COLO829 (cell line): Measurements from ENCODE around the gene BACE2.

Experiments
- DNase-seq: peaks from one replicate; pipeline ENCODE4 v3.0.0; 2012; ENCODE audit warnings: low spot score

The BACE2 gene

GRCh38 chr21:41148798-41149197, 19.2 kb upstream of the BACE2 start:
- DNase-seq, result no peak

- no peak for DNase-seq
Measured at GRCh38 chr21:41149199-41149598, 18.8 kb upstream of the BACE2 start.

- DNase-seq, result no peak
Measured at GRCh38 chr21:41152147-41152546, 15.8 kb upstream of the BACE2 start.

DNA sequence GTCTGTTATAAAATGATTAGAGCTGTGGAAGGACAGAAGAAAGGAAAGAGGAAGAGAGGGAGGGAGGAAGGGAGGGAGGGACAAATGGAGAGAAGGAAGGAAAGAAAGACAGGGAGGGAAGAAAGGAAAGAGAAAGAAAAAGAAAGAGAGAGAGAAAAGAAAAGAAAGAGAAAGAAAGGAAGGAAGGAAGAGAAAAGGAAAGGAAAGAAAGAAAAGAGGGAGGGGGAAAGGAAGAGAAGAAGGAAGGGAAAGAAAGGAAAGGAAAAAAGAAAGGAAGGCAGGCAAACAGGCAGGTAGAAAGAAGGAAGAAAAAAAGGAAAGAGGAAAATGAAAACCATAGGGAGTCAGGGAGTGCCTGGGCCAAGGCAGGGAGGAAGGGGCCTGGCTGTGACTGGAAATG, 14.5 kb upstream of the BACE2 start:
- no peak for DNase-seq

DNA sequence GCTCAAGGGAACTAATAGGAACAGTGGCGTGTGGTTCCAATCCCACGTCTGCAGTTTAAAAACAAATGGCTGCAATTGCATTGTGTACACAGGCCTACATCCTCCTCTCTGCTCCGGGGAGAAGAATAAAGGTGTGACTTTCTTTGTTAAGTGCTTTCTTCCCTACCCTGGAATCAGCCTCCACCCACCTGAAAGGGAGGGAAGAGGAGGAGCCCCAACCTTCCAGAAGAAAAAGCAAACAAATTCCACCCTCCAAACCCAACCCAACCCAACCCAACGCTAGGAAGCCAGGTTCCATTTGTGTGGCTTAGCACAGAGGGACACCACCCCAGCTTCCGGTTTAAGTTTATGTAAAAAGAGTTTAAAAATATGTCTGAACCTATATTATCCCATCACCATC, 11.8 kb upstream of the BACE2 start:
- no peak for DNase-seq

- DNase-seq, result no peak
Measured at GRCh38 chr21:41158026-41158425, 9.9 kb upstream of the BACE2 start.

GRCh38 chr21:41160036-41160435, 7.9 kb upstream of the BACE2 start:
- no peak for DNase-seq

GRCh38 chr21:41161428-41161827, 6.5 kb upstream of the BACE2 start:
- no peak for DNase-seq

DNA sequence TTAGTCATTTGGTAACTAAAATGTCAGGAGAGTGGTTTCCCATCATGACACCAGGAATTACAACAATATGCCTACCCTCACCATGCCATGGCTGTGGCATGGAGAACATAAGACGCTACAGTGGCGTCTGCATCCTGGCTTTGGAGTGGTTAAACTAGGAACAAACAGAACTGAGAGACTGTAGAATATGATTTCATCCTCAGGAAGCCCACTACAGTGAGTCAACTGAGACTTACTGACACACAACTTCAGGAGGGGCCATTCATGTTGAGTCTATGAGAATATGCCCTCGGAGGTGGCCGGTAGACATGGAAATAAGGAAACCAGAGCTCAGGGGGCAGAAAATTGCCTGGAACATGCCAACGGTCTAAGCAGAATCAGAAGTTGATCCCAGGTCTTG, 5.9 kb upstream of the BACE2 start:
- DNase-seq, result no peak

DNA sequence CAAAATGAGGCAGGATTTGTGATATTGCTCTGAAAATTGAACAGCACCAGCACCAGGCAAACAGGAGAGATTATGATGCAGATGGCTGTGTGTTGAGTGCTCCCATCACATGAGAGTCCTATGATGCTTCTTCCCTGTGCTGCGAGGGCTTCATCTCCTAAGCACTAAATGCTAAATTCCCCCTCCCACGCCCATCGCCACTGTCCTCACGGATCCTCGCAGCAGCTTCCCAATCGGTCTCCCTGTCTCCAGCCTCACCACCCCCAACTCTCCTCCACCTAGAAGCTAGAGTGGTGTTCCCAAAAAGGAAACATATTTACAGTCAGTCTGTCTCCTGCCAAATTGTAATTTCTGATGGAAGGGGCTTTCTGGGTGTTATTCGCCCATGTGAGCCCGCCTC, 4.9 kb upstream of the BACE2 start:
- no peak for DNase-seq

GRCh38 chr21:41164052-41164451, 3.9 kb upstream of the BACE2 start:
- DNase-seq, result no peak

- DNase-seq, result no peak
Measured at GRCh38 chr21:41164981-41165655, 2.8 kb upstream of the BACE2 start.

GRCh38 chr21:41166884-41167283, 1.1 kb upstream of the BACE2 start:
- DNase-seq, result no peak

DNA sequence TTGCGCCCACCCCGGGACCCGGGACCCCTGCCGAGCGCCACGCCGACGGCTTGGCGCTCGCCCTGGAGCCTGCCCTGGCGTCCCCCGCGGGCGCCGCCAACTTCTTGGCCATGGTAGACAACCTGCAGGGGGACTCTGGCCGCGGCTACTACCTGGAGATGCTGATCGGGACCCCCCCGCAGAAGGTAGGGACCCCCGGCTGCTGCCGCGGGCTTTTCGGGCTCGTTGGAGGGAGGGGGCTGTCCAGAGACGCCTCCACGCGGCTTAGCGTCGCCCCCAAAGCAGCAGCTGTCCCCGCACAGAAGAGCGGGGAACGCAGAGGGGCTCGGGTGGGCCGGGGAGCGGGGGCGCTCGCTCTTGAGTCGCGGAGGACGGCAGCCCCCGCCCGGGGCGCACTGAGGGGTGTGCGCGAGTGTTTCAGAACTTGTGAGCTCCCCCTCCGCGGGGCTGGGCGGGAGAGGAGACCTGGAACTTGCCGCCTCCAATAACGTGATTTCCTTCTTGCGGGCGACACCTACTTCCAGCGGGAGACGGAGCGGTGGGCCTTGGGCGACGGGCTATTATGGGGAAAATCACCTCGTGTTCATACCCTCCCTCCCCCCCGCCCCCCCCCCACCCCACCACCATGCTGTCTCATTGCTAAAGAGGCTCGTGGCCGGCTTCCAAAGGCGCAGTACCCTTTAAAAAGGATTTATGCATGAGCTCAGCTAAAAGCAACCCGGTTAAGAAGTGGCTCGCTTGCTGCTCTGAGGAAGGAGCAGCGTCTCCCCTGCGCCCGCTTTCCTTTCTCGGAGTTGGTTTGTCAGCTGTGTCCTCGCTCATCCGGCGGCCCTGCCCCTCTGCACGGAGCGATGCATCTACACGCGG, 664 bp downstream of the BACE2 start:
- no peak for DNase-seq

GRCh38 chr21:41169258-41169576, 1.3 kb downstream of the BACE2 start:
- DNase-seq, result no peak

DNA sequence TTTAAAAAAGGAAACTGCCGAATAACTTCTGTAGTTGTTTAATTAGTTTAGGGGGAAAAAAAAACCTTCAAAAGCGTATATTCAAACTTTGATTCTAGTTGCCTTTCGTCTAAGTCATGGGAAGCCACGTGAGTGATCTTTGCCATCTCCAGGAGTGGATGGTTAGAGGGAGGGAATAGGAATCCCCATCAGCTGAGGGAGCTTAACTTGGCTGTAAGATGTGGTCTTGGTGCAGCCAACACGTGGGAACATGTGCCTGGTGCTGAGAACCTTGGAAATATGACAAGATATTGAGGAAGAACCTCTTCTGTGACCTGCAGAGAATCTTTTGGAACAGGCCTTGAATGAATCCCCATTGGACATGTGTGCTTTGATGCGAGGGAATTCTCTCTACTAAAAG, 1.7 kb downstream of the BACE2 start:
- no peak for DNase-seq

- DNase-seq, result peak; percentile 69
Measured at GRCh38 chr21:41170442-41170841, 2.5 kb downstream of the BACE2 start.

- peak; percentile 94 for DNase-seq
Measured at GRCh38 chr21:41170859-41171609, 3.1 kb downstream of the BACE2 start.

- no peak for DNase-seq
Measured at GRCh38 chr21:41175080-41175479, 7.1 kb downstream of the BACE2 start.

GRCh38 chr21:41176846-41177245, 8.9 kb downstream of the BACE2 start:
- DNase-seq, result peak; percentile 17

DNA sequence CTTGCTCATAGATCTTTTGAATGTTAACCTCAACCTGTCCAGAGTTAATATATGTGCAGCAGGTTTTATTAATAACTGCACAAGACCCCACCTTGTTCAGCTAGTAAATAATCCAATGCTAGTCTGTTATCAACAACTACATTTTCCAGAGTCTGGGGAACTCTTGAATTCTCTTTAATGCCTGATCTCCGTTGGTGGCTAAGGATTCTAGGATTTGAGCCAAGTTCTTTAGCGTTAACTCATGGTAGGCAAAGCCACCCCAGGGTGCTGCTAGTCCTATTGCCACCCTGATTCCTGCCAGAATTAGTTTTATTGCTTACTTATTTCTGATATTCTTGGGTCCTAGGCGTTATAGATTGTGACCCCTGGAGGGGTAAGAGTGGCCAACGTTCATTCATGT, 12.8 kb downstream of the BACE2 start:
- DNase-seq, result no peak

DNA sequence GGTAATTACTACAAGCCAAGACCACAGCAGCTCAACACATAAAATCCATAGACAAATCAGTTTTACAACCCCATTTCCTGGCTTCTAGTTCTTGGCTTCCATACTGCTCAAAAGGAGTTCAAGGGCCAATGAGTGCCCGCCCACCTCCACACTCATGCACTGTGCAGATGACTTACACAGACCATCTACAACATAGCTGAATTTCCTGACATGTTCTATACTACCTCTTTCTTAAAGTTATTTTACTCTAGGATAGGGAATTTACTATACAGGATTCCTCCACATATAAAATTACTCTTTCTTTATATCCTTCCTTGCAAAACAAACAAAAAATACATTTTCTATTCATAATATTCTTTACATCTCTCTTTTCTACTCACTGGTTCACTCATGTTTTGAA, 14.6 kb downstream of the BACE2 start:
- no peak for DNase-seq

DNA sequence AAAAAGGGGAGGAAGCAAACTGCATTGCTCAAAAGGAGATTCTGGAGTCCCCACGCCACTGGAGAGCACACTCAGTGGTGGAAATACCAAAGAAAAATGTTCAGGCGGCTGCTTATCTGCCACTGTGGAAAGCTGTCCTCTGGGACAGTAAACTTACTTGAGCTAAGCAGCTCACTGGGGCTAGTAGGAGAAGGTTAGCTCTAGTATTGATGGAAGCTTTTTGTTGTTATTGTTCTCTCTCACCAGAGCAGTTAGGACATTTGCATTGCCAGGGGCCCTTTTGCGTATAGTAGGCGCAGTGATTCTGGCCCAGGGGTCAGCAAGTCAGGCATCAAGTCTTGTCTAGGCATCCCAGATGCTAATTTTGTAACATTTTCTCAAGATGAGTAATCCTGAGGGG, 15.6 kb downstream of the BACE2 start:
- no peak for DNase-seq
